Fibroblast of the aortic adventitia (primary cell): Measurements from ENCODE around the gene CLCN7. TPM values are rescaled to one million over a fixed set of nuclear protein-coding genes. Genes with fewer than 3 reads are reported as not detected.
"Not testable (repeated sequence)": the region's sequence is repeated elsewhere in the genome, so short reads cannot be mapped to it uniquely, and the experiment has no call there.

Experiments used
- DNase-seq: peaks from one replicate; pipeline ENCODE4 v3.0.0-alpha.2; 2010; ENCODE audit warnings: low read depth
- H3K4me3 ChIP-seq: 2 replicates; pipeline ENCODE4 v1.5.1; 2011; ENCODE audit warnings: low read depth, mild to moderate bottlenecking, control low read depth, low read length, moderate library complexity
- CTCF ChIP-seq: IDR thresholded peaks from 2 replicates; pipeline ENCODE4 v1.5.1; 2011; ENCODE audit warnings: mild to moderate bottlenecking, low read length, control low read depth, inconsistent platforms; ENCODE audit not compliant: insufficient read depth
- total RNA-seq: library from RNA; depleted of rRNA; stranded (reverse); fragments of >200 nt; gene quantifications from 2 replicates; pipeline ENCODE4 v1.2.3, GENCODE V29; 2012; ENCODE audit warnings: low replicate concordance

CLCN7 gene
- total RNA-seq, 1 donor: 64.8 TPM

GRCh38 chr16:1475552-1476114 lies 805 bp upstream of the CLCN7 start:
- peak overlapping the region; percentile 87 for H3K4me3 ChIP-seq
- TF ChIP-seq CTCF: no peak
- no peak for DNase-seq

GRCh38 chr16:1474082-1474795 lies 589 bp downstream of the CLCN7 start:
- DNase-seq: peak; percentile 23
- TF ChIP-seq CTCF: no peak
- H3K4me3 ChIP-seq: peak overlapping the region; percentile 87

- TF ChIP-seq CTCF: no peak
- peak overlapping the region; percentile 28 for H3K4me3 ChIP-seq
- DNase-seq: no peak
Measured at GRCh38 chr16:1472974-1473373, 1.9 kb downstream of the CLCN7 start.

GRCh38 chr16:1471569-1472194 lies 3.1 kb downstream of the CLCN7 start:
- H3K4me3 ChIP-seq: no peak overlapping the region
- no peak for DNase-seq
- TF ChIP-seq CTCF: no peak

GRCh38 chr16:1470481-1471251 lies 4.2 kb downstream of the CLCN7 start:
- no peak for DNase-seq
- no peak for TF ChIP-seq CTCF
- H3K4me3 ChIP-seq: no peak overlapping the region

GRCh38 chr16:1469693-1470201 lies 5.1 kb downstream of the CLCN7 start:
- no peak for DNase-seq

GRCh38 chr16:1469141-1469540 lies 5.7 kb downstream of the CLCN7 start:
- not testable (repeated sequence) for H3K4me3 ChIP-seq, DNase-seq

More at GRCh38 chr16:1469693-1470201, 5.1 kb downstream of the CLCN7 start:
- H3K4me3 ChIP-seq: no peak overlapping the region
- no peak for TF ChIP-seq CTCF
